GM18511 (cell line): Measurements from ENCODE around the gene MRPS18A.
A peak's percentile ranks its signal among the peaks of the same experiment; 100 is the strongest.
"Not testable (repeated sequence)": the region's sequence is repeated elsewhere in the genome, so short reads cannot be mapped to it uniquely, and the experiment has no call there.

Source experiments
- ATAC-seq: cut with Tn5 transposase; IDR thresholded peaks from one replicate; pipeline ENCODE4 v1.9.1; 2021; ENCODE audit warnings: mild to moderate bottlenecking, moderate library complexity; ENCODE audit not compliant: unreplicated experiment

Gene MRPS18A

GRCh38 chr6:43639984-43640800 is 47.4 kb downstream of the MRPS18A start:
- no peak for ATAC-seq

GRCh38 chr6:43636308-43636659 is 51.3 kb downstream of the MRPS18A start:
- peak; percentile 21 for ATAC-seq

GRCh38 chr6:43635387-43636307 is 51.9 kb downstream of the MRPS18A start, which contains the start of gene MAD2L1BP:
Gene MAD2L1BP (plus strand): TSS chr6:43635840. CDS start chr6:43635876, 36 bp downstream.
- ATAC-seq: peak; percentile 89

- no peak for ATAC-seq
Measured at GRCh38 chr6:43634702-43635303, 52.8 kb downstream of the MRPS18A start.

GRCh38 chr6:43633002-43633401 is 54.6 kb downstream of the MRPS18A start:
- ATAC-seq: not testable (repeated sequence)

- ATAC-seq: no peak
Measured at GRCh38 chr6:43630980-43631619, 56.5 kb downstream of the MRPS18A start.

- ATAC-seq: peak; percentile 72
Measured at GRCh38 chr6:43629505-43630300, 57.9 kb downstream of the MRPS18A start.

GRCh38 chr6:43629104-43629504 is 58.5 kb downstream of the MRPS18A start, which contains the start of gene GTPBP2:
Gene GTPBP2 (minus strand): TSS chr6:43629264. CDS start chr6:43629162, 102 bp downstream.
- peak; percentile 87 for ATAC-seq

GRCh38 chr6:43628393-43629103 is 59.0 kb downstream of the MRPS18A start:
- peak; percentile 45 for ATAC-seq

- no peak for ATAC-seq
Measured at GRCh38 chr6:43627008-43627825, 60.4 kb downstream of the MRPS18A start.

- no peak for ATAC-seq
Measured at GRCh38 chr6:43625393-43625992, 62.1 kb downstream of the MRPS18A start.

- no peak for ATAC-seq
Measured at GRCh38 chr6:43624786-43625288, 62.8 kb downstream of the MRPS18A start.

GRCh38 chr6:43623880-43624785 is 63.5 kb downstream of the MRPS18A start:
- ATAC-seq: no peak

GRCh38 chr6:43622541-43622940 is 65.0 kb downstream of the MRPS18A start:
- ATAC-seq: no peak

- no peak for ATAC-seq
Measured at GRCh38 chr6:43621836-43622180, 65.8 kb downstream of the MRPS18A start.
